NCI-H2196 treated with DMSO at 0.1 percent for 48 hours (cell line): ENCODE results near the gene PLEKHG4B.

Experiments used
- DNase-seq: peaks from one replicate; lab custom pipeline; 2025; ENCODE audit not compliant: unreplicated experiment; lab: John Stamatoyannopoulos, UW

PLEKHG4B gene

GRCh38 chr5:75331-76320 is 16.3 kb upstream of the PLEKHG4B start:
- no peak for DNase-seq

DNA sequence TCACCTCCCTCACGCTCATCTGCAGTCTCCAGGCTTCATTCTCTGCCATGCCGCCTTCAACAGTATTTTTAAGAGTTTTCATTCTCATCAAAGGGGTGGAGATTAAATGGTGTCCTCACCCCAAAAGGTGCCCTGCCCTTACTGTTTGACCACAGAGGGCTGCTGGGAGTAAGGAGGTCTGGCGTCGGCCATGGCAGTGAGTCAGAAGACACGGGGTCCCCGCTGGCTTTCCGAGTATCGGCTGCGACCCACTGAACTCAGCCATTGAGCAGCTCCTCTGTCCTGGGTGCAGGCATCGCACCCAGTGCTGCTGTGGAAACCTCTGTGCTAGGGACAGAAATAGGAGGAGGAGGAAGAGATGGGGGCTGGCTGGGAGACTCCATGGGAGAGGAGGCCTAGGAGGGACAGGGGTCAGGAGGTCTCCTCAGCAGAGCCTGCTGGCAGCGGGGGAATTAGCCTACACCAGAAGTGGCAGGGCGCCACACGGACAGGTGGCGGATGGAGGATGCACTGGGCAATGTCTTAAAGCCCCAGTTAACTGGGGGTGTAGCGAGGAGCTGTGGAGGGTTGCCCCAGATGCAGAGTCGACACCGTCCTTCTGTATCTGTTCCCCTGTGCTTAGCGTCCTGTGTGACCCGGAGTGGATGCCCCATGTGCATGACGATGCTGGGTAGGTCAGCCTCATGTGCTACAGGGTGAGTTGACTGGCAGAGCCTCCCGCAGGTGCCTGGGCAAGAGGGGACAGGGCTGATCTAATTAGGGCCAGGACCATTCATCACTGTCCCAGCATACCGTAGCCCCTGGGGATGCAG is 15.4 kb upstream of the PLEKHG4B start:
- no peak for DNase-seq

DNA sequence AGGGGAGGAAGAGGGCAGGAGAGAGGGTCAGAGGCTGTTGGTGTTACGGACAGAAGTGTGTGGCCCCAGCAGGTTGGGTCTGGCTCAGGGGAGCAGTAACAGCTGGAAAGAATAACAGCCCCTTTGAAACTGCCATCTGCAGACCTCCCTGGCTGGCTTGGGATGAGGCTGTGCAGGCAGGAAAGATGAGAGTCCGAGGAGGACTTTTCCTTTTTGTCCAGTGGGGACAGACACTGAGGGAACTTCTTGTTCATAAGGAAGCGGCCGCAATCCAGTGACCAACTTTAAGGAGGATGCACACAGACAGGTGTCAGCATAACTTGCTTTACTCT is 14.8 kb upstream of the PLEKHG4B start:
- DNase-seq = no peak

DNA sequence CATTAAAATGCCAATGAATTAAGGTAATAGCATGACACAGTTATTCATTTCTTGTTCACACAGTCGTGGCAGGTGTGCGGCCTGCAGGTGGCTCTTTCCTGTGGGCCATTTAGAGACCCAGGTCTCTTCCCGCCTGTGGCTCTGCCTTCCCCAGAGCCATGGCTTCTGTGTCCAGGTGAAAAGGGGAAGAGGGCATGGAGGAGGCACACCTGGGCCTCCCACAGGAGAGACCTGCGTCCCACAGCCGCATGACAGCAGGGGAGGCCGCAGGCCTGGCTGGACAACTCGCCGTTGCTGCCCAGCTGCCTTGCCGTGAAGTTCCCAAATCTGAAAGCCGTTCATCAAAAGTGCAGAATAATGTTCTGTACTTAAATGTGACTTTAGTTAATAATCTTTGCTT is 14.4 kb upstream of the PLEKHG4B start:
- no peak for DNase-seq

- DNase-seq = no peak
Observed at GRCh38 chr5:77957-78804, 13.8 kb upstream of the PLEKHG4B start.

GRCh38 chr5:78805-79149 is 13.2 kb upstream of the PLEKHG4B start:
- no peak for DNase-seq

DNA sequence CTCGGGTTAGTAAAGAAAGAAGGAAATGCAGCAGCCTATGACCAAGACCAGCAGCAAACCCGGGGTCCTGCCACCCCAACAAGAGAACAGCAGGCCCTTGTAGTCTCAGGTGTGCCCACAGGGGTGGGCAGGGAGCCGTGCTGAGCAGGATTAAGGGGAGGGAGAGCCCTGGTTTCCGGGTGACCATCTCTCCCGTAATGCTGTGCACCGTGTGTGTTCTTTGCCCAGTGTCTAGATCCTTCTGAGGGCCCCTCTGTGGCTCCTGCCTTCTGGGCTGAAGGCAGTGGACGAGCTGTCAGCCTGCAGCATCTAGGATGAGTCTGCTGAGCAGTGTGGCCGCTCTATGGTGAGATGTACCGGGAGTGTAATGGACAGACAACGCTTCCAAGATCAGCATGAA is 12.7 kb upstream of the PLEKHG4B start:
- no peak for DNase-seq

DNA sequence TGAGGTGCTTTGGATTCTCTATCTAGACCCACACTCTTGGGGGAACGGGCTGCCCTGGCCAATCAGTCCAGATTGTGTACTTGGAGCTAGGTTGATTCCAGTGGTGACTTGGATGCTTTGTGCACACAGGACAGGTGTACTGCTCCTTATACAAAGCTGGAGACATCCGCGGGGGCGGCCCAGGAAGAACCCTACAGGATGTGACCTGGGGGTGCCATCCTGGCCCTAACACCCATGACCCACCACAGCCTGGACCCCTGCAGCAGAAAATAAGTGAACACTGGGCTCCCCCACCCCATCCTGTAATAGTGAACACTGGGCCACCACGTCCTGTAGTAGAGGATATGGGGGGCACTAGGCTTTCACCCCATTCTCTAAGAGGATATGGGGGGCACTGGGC is 12.1 kb upstream of the PLEKHG4B start:
- DNase-seq = no peak

GRCh38 chr5:81391-82021 is 10.5 kb upstream of the PLEKHG4B start:
- DNase-seq = no peak

GRCh38 chr5:82097-82496 is 9.9 kb upstream of the PLEKHG4B start:
- DNase-seq = no peak

GRCh38 chr5:82570-82969 is 9.4 kb upstream of the PLEKHG4B start:
- DNase-seq = no peak

DNA sequence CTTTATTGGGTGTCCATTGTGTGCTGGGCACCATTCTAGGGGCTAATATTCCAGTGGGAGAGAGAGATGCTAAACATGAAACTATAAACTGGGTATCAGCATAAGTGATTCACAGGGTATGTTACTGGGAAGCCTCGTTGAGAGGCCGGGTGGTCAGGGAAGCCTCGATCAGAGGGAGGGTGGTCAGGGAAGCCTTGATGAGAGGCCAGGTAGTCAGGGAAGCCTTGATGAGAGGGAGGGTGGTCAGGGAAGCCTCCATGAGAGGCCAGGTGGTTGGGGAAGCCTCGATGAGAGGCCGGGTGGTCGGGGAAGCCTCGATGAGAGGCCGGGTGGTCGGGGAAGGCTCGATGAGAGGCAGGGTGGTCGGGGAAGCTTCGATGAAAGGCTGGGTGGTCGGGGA is 8.9 kb upstream of the PLEKHG4B start:
- DNase-seq = no peak

- DNase-seq = no peak
Observed at GRCh38 chr5:85334-85995, 6.5 kb upstream of the PLEKHG4B start.

DNA sequence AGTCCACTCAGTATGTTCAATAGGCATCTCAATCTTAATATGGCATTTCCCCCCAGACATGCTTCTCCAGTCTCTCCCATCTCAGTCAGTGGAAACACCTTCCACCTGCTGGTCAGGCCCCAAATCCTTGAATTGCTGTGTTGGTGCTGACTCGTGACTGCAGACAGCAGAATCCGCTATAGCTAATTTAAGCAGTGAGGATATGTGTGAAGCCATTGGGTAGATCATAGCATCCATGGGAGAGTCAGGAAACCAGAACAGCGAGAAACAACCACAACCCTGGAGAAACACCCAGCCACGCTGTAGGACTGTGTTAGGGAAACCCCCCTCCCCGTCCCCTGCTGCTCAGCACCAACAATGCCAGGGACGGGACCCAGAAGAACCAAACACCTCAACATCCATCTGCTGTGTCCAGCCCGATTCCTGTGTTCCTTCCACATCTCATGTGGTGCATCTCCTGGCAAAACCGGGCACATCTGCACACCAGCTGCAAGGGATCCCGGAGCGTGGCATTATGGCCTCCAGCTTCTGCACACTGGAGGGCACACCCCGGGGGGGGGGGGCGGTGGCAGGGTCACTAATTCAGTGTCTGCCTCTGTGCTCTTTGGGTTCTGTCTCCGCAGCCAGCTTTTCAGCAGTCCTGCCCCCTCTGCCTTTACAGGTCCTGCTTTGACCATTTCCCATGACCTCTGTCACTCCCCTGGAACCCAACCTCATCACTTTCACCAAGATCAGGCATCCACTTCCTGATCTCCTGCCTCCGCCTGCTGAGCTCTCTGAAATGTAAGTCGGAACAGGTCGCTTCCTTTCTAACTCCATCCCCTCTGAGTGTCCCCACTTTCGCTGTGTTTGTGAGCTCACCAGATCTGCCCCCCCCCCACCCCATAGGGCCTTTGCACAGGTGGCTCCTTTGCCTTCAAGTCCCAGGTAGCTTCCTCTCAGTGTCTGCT is 2.4 kb upstream of the PLEKHG4B start:
- DNase-seq = no peak

GRCh38 chr5:90590-91547 is 1.1 kb upstream of the PLEKHG4B start:
- no peak for DNase-seq

- no peak for DNase-seq
Observed at GRCh38 chr5:92401-93220, 643 bp downstream of the PLEKHG4B start.
